Endothelial cell of umbilical vein (primary cell): ENCODE results near the gene CST9L. TPM values are rescaled to one million over a fixed set of nuclear protein-coding genes. Genes with fewer than 3 reads are reported as not detected.

Experiments used
- BruUV-seq: library from RNA; stranded (reverse); fragments of 400-500 nt; replicated peaks from 2 replicates; lab custom pipeline; 2021; lab: Mats Ljungman, UMichigan
- CTCF ChIA-PET: fragments of 300-600, 350-600 bp; sonication (Branson Sonifier 250); formaldehyde crosslinking; loops from one replicate; lab custom pipeline; 2021; ENCODE audit warnings: antibody characterized with exemption, inconsistent platforms; lab: Charles Lee
- POLR2A ChIA-PET: fragments of 300-600, 350-600 bp; sonication (Branson Sonifier 250); formaldehyde crosslinking; loops from one replicate; lab custom pipeline; 2021; ENCODE audit warnings: antibody characterized with exemption, inconsistent platforms; lab: Charles Lee
- DNase-seq: peaks from one replicate; pipeline ENCODE4 v3.0.0-alpha.2; 2011; ENCODE audit warnings: low read depth, low spot score
- FAIRE-seq: peaks from 2 replicates; lab custom pipeline; 2011; peaks lifted over from hg19 to GRCh38; lab: Jason Lieb, UNC
- H2AFZ ChIP-seq: 2 replicates; pipeline ENCODE4 v1.6.0; 2012; ENCODE audit warnings: low read depth, low read length, control low read depth, inconsistent platforms
- H3K27ac ChIP-seq: 2 replicates; pipeline ENCODE4 v1.5.1; 2011; ENCODE audit warnings: low read depth, mild to moderate bottlenecking, control low read depth, low read length, moderate library complexity; ENCODE audit not compliant: insufficient read depth
- H3K27me3 ChIP-seq, 2 experiments: 2 replicates each; pipeline versions ENCODE4 v1.6.0 to v1.6.1; 2011; ENCODE audit warnings: low read length in 2 of 2, mixed read lengths in 1 of 2; ENCODE audit not compliant: control insufficient read depth in 2 of 2, insufficient read depth in 2 of 2
- H3K36me3 ChIP-seq, 2 experiments: 2 replicates in 1 of 2; 3 replicates in 1 of 2; pipeline ENCODE4 v1.5.1; 2011; ENCODE audit warnings: low read length in 2 of 2, mild to moderate bottlenecking in 1 of 2, moderate library complexity in 1 of 2; ENCODE audit not compliant: control insufficient read depth in 2 of 2, insufficient read depth in 2 of 2; ENCODE audit errors: extremely low read depth in 1 of 2
- H3K4me1 ChIP-seq: 3 replicates; pipeline ENCODE4 v1.5.1; 2011; ENCODE audit warnings: mild to moderate bottlenecking, low read length; ENCODE audit not compliant: control insufficient read depth, insufficient read depth; ENCODE audit errors: extremely low read depth
- H3K4me2 ChIP-seq: 2 replicates; pipeline ENCODE4 v1.6.1; 2011; ENCODE audit warnings: low read length, control low read depth, mixed read lengths; ENCODE audit not compliant: insufficient read depth
- H3K4me3 ChIP-seq, 3 experiments: fragments of 200-600 bp in 1 of 3; sonication (generic), shearing (Covaris generic) in 1 of 3; replicated peaks in 1 of 3; 2 replicates each; pipeline ENCODE4 v1.5.1; 2011 to 2016; ENCODE audit warnings: control low read depth in 3 of 3, low read length in 3 of 3, mild to moderate bottlenecking in 2 of 3, inconsistent platforms in 1 of 3, low read depth in 1 of 3, moderate library complexity in 1 of 3; ENCODE audit not compliant: insufficient read depth in 1 of 3
- H3K79me2 ChIP-seq: 2 replicates; pipeline ENCODE4 v1.6.0; 2012; ENCODE audit warnings: low read length, inconsistent platforms; ENCODE audit not compliant: control insufficient read depth, insufficient read depth
- H3K9ac ChIP-seq: replicated peaks from 2 replicates; pipeline ENCODE3; 2011; ENCODE audit warnings: low read length, control low read depth; ENCODE audit not compliant: insufficient read depth; ENCODE audit errors: extremely low read depth
- H3K9me1 ChIP-seq: replicated peaks from 3 replicates; pipeline ENCODE4 v1.6.0; 2011; ENCODE audit warnings: mild to moderate bottlenecking, low read length; ENCODE audit not compliant: control insufficient read depth, insufficient read depth; ENCODE audit errors: extremely low read depth
- H3K9me3 ChIP-seq: replicated peaks from 2 replicates; pipeline ENCODE4 v1.5.1; 2012; ENCODE audit warnings: low read length, inconsistent platforms; ENCODE audit not compliant: control insufficient read depth, insufficient read depth
- H4K20me1 ChIP-seq: replicated peaks from 2 replicates; pipeline ENCODE3; 2011; ENCODE audit warnings: mild to moderate bottlenecking, low read length; ENCODE audit not compliant: control insufficient read depth, insufficient read depth; ENCODE audit errors: extremely low read depth
- EZH2 ChIP-seq: IDR thresholded peaks from 2 replicates; pipeline ENCODE4 v1.6.1; 2012; ENCODE audit warnings: borderline replicate concordance, low read depth, mild to moderate bottlenecking, moderate library complexity, low read length, inconsistent platforms; ENCODE audit not compliant: severe bottlenecking
- FOS ChIP-seq: IDR thresholded peaks from 2 replicates; pipeline ENCODE4 v1.6.1; 2011; ENCODE audit warnings: mild to moderate bottlenecking, low read length, moderate library complexity, borderline replicate concordance; ENCODE audit not compliant: insufficient read depth
- GATA2 ChIP-seq: IDR thresholded peaks from 2 replicates; pipeline ENCODE4 v1.7.0; 2011; ENCODE audit warnings: low read depth, mild to moderate bottlenecking, moderate library complexity, mixed read lengths, low read length; ENCODE audit not compliant: insufficient read length, insufficient read depth
- JUN ChIP-seq: IDR thresholded peaks from 2 replicates; pipeline ENCODE4 v1.6.1; 2011; ENCODE audit warnings: borderline replicate concordance, low read depth; ENCODE audit not compliant: insufficient read length, insufficient read depth
- MAX ChIP-seq: IDR thresholded peaks from 2 replicates; pipeline ENCODE4 v1.6.1; 2011; ENCODE audit not compliant: insufficient read depth, insufficient read length
- MYC ChIP-seq: IDR thresholded peaks from one replicate; pipeline ENCODE4 v1.6.1; 2011; ENCODE audit warnings: mild to moderate bottlenecking, low read depth, low read length
- POLR2A ChIP-seq: IDR thresholded peaks from 2 replicates; pipeline ENCODE4 v1.6.1; 2012; ENCODE audit warnings: low read depth, mild to moderate bottlenecking, control low read depth, low read length
- POLR2AphosphoS5 ChIP-seq: IDR thresholded peaks from 2 replicates; pipeline ENCODE4 v1.6.1; 2012; ENCODE audit warnings: low read depth, mild to moderate bottlenecking, control low read depth, low read length, moderate library complexity; ENCODE audit not compliant: insufficient read depth
- dilution Hi-C: fragments of 300-500 bp; cut with MboI; formaldehyde crosslinking; loops from one replicate; pipeline ENCODE4 v1.15.0; 2019; ENCODE audit warnings: low sequenced_read_pairs; ENCODE audit not compliant: extremely low pct_ligation_motif_present
- intact Hi-C: fragments of 100-400 bp; cut with micrococcal nuclease; formaldehyde crosslinking; loops from one replicate; pipeline ENCODE4 v1.10.0; 2022
- polyA plus RNA-seq, 4 experiments: library from polyadenylated mRNA; depleted of rRNA in 3 of 4; stranded (reverse) in 3 of 4; unstranded in 1 of 4; fragments of >200 nt; gene quantifications; 2 replicates each; pipeline versions ENCODE4 v1.2.1 to v1.2.3, GENCODE V29; 2011 to 2012; ENCODE audit warnings: missing spikeins in 1 of 4
- total RNA-seq: library from RNA; stranded (reverse); gene quantifications from 2 replicates; pipeline ENCODE4 v1.2.3, GENCODE V29; 2021
- TF ChIP-seq, protein P1 (sequence below), 2 donors: IDR thresholded peaks; 1 replicate in 1 of 2; 2 replicates in 1 of 2; pipeline ENCODE4 v1.5.1; 2011; ENCODE audit warnings: low read length in 2 of 2, mild to moderate bottlenecking in 2 of 2, moderate library complexity in 2 of 2, control low read depth in 1 of 2, inconsistent platforms in 1 of 2, low read depth in 1 of 2; ENCODE audit not compliant: insufficient read depth in 1 of 2; ENCODE audit errors: extremely low read depth in 1 of 2

CST9L gene
- total and polyA plus RNA-seq, 2 donors (not counting 3 experiments of a cell fraction or from before 2014, with no cell fraction given): not detected

GRCh38 chr20:23602699-23603098, 34.4 kb upstream of the CST9L start:
- intact Hi-C loops: loop anchor here (10.0 kb wide), 3 partner anchors 62 to 918 kb away; partner anchors contain the start of gene THBD

GRCh38 chr20:23602241-23602640, 34.0 kb upstream of the CST9L start:
- Histone ChIP-seq H2AFZ (no peak overlapping the region), H3K79me2 (no peaks in the 10 kb centered on the region), H3K9me3 (no peaks in the 10 kb centered on the region), H3K9me1 (no peaks in the 10 kb centered on the region), H3K27ac (no peak overlapping the region), H3K4me3 (no peak overlapping the region), H3K36me3 (no peaks in the 10 kb centered on the region), H3K9ac (no peak overlapping the region), H3K4me1 (no peaks in the 10 kb centered on the region), H3K4me2 (no peak overlapping the region), H3K27me3 (peaks cover 9 to 23% of the 10 kb centered on the region in 2 experiments), H4K20me1 (no peaks in the 10 kb centered on the region)
- intact Hi-C loops: loop anchor here (10.0 kb wide), 3 partner anchors 63 to 917 kb away; partner anchors contain the start of gene THBD
- DNase-seq (no peak), FAIRE-seq (no peak)
- dilution Hi-C loops: no loop called here
- ChIA-PET CTCF (no interaction called here), POLR2A (no interaction called here)
- TF ChIP-seq POLR2AphosphoS5: no peak
- no peak for TF ChIP-seq JUN
- TF ChIP-seq GATA2: no peak
- TF ChIP-seq POLR2A: no peak
- no peak for TF ChIP-seq FOS
- TF ChIP-seq, protein P1, sequence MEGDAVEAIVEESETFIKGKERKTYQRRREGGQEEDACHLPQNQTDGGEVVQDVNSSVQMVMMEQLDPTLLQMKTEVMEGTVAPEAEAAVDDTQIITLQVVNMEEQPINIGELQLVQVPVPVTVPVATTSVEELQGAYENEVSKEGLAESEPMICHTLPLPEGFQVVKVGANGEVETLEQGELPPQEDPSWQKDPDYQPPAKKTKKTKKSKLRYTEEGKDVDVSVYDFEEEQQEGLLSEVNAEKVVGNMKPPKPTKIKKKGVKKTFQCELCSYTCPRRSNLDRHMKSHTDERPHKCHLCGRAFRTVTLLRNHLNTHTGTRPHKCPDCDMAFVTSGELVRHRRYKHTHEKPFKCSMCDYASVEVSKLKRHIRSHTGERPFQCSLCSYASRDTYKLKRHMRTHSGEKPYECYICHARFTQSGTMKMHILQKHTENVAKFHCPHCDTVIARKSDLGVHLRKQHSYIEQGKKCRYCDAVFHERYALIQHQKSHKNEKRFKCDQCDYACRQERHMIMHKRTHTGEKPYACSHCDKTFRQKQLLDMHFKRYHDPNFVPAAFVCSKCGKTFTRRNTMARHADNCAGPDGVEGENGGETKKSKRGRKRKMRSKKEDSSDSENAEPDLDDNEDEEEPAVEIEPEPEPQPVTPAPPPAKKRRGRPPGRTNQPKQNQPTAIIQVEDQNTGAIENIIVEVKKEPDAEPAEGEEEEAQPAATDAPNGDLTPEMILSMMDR (IDR thresholded peaks at IDR 0.05; ENCODE audit: extremely low read depth in 1 of 2, insufficient read depth in 1 of 2, low read depth in 1 of 2, low read length in 2 of 2): no peak
- no peak for TF ChIP-seq EZH2
- TF ChIP-seq MAX: no peak
- TF ChIP-seq MYC: no peak
- no TSS peak for BruUV-seq

More at GRCh38 chr20:23602699-23603098, 34.4 kb upstream of the CST9L start:
- dilution Hi-C loops: no loop called here
- DNase-seq (no peak), FAIRE-seq (no peak)
- Histone ChIP-seq H3K27ac (no peak overlapping the region), H3K4me2 (no peak overlapping the region), H3K9ac (no peak overlapping the region), H3K4me1 (no peaks in the 10 kb centered on the region), H3K4me3 (no peak overlapping the region), H3K79me2 (no peaks in the 10 kb centered on the region), H4K20me1 (no peaks in the 10 kb centered on the region), H3K9me1 (no peaks in the 10 kb centered on the region), H2AFZ (no peak overlapping the region), H3K9me3 (no peaks in the 10 kb centered on the region), H3K36me3 (no peaks in the 10 kb centered on the region), H3K27me3 (peaks cover 9 to 23% of the 10 kb centered on the region in 2 experiments)
- POLR2A ChIA-PET: no interaction called here
- BruUV-seq: no TSS peak
- CTCF ChIA-PET: no interaction called here
- TF ChIP-seq POLR2A: no peak
- no peak for TF ChIP-seq FOS
- TF ChIP-seq MAX: no peak
